GM13976 (cell line): Measurements from ENCODE around the gene HOXA3.

ENCODE experiments used
- DNase-seq: peaks from one replicate; pipeline ENCODE4 v3.0.0; 2012; ENCODE audit warnings: low spot score
- in situ Hi-C: fragments of 300-500 bp; cut with MboI; formaldehyde crosslinking; loops from one replicate; pipeline ENCODE4 v1.12.0; 2022; ENCODE audit warnings: low sequenced_read_pairs, mixed read lengths, inconsistent platforms; ENCODE audit not compliant: unreplicated experiment
- TF ChIP-seq, protein P1 (sequence below): IDR thresholded peaks from 2 replicates; pipeline ENCODE4 v1.5.1; 2012; ENCODE audit warnings: borderline replicate concordance, mild to moderate bottlenecking; ENCODE audit not compliant: insufficient read depth; ENCODE audit errors: extremely low read depth, missing control alignments, control extremely low read depth

HOXA3 gene

DNA sequence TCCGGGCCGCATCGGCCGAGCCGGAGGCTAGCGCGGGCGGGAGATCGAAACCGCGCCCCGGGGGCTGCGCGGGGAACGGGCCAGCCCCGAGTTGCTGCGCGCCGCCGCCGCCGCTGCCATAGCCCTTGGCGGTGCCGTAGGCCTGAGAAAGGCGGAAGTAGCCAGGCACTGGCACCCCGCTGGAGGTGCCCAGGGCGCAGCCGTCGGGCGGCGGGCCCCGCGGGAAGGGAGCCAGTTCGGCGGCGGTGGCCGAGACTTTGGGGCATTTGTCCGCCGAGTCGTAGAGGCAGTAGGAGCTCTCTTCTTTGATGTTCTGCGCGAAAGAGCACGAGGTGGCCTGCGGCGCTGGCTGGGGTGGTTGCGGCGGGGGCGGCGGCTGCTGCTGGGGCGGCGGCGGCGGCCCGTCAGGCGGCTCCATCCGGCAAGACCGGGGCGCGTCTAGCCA is 21.1 kb upstream of the HOXA3 start:
- in situ Hi-C loops = loop anchor here (25.0 kb wide), 1 partner anchor 661 kb away; no protein-coding TSS in a partner anchor
- no peak for DNase-seq
- TF ChIP-seq, protein P1, sequence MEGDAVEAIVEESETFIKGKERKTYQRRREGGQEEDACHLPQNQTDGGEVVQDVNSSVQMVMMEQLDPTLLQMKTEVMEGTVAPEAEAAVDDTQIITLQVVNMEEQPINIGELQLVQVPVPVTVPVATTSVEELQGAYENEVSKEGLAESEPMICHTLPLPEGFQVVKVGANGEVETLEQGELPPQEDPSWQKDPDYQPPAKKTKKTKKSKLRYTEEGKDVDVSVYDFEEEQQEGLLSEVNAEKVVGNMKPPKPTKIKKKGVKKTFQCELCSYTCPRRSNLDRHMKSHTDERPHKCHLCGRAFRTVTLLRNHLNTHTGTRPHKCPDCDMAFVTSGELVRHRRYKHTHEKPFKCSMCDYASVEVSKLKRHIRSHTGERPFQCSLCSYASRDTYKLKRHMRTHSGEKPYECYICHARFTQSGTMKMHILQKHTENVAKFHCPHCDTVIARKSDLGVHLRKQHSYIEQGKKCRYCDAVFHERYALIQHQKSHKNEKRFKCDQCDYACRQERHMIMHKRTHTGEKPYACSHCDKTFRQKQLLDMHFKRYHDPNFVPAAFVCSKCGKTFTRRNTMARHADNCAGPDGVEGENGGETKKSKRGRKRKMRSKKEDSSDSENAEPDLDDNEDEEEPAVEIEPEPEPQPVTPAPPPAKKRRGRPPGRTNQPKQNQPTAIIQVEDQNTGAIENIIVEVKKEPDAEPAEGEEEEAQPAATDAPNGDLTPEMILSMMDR = no peak

DNA sequence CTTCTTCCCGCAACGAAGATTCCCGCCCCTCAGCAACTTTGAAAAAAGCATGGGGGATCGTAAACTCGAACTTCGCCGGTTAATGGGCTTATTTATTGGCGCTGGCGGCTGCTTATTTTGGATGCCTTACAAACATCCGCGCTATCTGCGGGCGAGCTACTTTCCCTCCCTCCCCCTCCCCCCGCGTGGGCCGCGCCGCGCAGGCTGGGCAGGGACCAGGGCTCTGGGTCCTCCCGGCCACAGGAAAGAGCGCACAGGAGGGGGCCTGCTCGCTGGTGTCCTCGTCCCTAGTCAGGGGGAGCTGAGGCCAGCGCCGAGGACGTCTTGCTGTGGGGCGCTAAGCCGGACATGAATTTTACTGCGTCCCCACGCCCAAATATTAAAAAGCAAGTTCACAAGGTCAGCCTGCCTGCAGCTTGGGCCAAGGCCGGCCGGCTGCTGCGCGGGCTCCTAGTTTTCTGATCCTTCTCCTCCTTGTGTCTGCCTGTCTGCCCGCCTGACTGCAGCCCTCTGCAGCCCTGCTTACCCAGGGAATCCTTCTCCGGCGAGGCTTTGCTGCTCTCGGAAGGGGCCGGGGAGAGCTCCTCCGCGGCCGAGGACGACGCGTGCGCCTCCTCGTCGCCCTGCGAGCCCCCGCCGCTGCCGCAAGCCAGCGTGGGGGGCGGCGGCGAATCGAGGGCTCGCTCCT is 20.6 kb upstream of the HOXA3 start:
- in situ Hi-C loops = loop anchor here (25.0 kb wide), 1 partner anchor 661 kb away; no protein-coding TSS in a partner anchor
- no peak for DNase-seq
- TF ChIP-seq, protein P1 = no peak

DNA sequence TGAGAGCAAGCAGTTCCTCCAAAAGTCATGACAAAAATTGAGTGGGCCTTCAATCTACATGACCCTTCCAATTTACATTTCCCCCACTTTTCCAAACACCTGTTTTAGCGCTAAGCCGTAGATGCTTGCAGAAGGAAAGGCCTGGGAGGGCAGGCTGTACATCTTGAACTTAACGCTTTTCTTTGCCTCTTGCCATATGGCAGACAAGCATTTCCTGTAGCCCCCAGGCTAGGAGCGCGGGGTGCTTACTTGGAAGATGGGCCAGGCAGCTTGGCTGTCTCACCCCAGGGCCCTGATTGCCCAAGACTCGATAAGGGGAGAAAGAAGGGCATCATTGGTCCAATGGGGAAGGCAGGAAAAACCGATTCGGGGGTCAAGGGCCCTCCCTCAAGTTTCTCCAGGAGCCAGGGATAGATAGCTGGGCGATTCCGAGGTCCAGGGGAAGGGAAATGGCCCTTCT is 20.0 kb upstream of the HOXA3 start:
- TF ChIP-seq, protein P1 = no peak
- in situ Hi-C loops = loop anchor here (25.0 kb wide), 1 partner anchor 660 kb away; no protein-coding TSS in a partner anchor
- DNase-seq = no peak

DNA sequence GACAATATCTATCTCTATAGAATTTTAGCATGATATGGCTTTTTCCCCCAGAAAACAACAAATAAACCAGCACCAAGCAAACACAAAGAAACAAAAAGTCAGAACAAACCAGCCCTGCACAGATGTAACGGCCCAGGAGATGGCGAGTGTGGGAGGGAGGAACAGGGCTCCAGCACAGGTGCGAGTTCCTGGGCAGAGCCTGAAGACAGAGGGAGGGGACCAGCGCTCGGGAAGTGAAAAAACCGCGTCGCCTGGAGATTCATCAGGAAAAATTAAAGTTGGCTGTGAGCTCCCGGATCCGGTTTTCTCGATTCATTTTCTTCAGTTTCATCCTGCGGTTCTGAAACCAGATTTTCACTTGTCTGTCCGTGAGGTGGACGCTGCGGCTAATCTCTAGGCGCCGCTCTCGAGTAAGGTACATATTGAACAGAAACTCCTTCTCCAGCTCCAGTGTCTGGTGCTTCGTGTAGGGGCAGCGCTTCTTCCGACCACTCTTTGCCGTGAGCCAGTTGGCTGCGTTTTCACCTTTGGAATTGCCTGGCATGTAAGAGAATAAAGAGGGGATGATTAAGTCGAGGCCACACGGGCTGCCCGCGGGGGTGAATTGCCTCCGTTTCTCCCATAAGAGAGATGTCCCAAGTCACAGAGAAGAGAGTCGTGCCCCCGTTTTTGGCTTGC is 19.4 kb upstream of the HOXA3 start:
- TF ChIP-seq, protein P1 = no peak
- in situ Hi-C loops = loop anchor here (25.0 kb wide), 1 partner anchor 659 kb away; no protein-coding TSS in a partner anchor
- DNase-seq = no peak

DNA sequence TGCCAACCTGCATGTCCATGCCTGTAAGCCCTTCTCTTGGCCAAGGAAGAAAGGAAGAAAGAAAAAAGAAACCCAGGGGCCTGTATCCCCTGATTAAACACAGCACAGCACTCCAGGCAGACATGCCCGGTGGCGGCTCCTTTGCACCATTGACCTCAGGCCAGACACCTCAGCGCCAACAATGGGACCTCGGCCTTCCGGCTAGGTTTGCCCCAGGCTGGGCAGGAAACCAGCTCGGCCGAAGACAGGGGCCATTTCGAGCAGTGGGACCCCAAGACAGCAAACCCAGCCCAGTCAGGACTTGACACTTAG is 18.9 kb upstream of the HOXA3 start:
- in situ Hi-C loops = loop anchor here (25.0 kb wide), 1 partner anchor 659 kb away; no protein-coding TSS in a partner anchor
- no peak for DNase-seq
- TF ChIP-seq, protein P1 = no peak

DNA sequence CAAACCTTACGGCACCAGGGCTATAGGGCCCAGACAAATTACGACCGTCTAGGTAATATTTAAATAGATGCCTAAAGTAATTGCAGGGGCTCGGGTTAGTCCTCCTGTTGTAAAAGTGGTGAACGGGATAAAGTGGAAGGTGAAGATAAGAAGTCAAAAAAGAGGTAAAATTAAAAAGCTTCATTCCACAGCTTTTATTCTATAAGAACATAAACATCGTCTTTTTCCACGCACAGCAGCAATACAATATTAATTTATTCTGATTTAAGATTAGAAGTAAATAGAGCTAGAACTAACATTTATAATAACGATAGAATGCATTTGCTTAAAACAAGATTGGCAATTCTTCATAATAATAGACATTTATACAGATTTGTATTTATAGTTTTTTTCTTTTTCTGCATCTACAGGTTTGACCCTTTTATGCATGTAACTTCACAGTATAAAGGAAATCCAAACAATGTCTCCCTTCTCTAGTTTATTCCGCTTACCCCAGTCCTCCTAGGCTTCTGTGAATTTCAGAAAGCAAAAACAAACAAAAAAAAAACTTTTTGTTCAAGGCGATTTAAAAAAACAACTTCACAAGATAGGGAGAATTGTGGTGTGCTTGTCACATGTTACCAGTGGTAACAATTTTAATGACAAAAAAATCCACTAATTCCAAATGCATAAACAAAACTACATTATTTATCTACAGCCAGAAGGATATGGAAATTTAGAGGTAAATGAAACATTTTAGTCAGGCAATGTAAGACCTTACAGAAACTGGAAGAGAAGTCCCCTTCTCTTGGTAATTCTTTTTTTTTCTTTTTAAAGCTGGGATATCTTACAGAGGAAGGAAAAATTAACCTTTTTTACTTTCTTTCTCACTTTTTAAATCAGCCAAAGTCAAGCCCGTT is 18.3 kb upstream of the HOXA3 start:
- TF ChIP-seq, protein P1 = no peak
- in situ Hi-C loops = loop anchor here (25.0 kb wide), 1 partner anchor 658 kb away; no protein-coding TSS in a partner anchor
- no peak for DNase-seq
